ENCODE measurements around the gene NEK11. TPM values are rescaled to one million over a fixed set of nuclear protein-coding genes. Genes with fewer than 3 reads are reported as not detected.

NEK11 gene
- total RNA-seq, 2 experiments from 2014 or later = 1.0 to 1.3 TPM

DNA sequence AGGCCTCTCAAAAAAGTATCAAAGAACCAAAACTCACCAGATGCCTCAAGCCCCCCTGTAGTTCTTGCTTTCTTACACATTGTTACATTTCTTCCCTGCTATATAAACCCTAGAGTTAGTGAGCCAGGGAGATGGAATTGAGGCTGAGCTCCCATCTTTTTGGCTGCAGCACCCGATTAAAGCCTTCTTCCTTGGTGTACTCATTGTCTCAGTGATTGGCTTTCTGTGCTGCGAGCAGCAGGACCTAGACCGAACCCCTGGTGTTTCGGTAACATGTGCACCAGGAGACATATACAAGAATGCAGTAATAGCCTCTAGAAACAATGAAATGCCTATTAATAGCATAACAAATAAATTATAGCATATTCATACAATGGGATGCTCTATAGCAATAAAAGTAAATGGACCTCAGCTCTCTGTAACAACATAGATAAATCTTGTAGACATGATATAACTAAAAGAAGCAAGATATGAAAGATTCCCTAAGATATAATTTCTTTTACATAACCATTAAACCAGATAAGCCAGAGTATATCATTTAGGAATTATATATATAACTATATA lies 174.0 kb downstream of the NEK11 start:
- POLR2A ChIA-PET = no interaction called here
- Mint-ChIP-seq H3K9me3 (ENCODE audit: low read depth) (peaks cover 13% of the 10 kb centered on the region), H3K27ac (no peak overlapping the region), H3K27me3 (no peaks in the 10 kb centered on the region), H3K4me1 (no peaks in the 10 kb centered on the region), H3K4me3 (no peak overlapping the region), H3K36me3 (ENCODE audit: low read depth) (no peaks in the 10 kb centered on the region)
- ATAC-seq (no peak), DNase-seq (no peak)
- intact Hi-C loops (cut with DNase I, micrococcal nuclease) = no loop called here
- CTCF ChIA-PET = no interaction called here

- Mint-ChIP-seq H3K27ac (no peak overlapping the region), H3K27me3 (peaks cover 2% of the 10 kb centered on the region), H3K4me1 (no peaks in the 10 kb centered on the region), H3K4me3 (no peak overlapping the region), H3K36me3 (ENCODE audit: low read depth) (no peaks in the 10 kb centered on the region), H3K9me3 (ENCODE audit: low read depth) (no peaks in the 10 kb centered on the region)
- ATAC-seq = no peak
- no peak for DNase-seq
- CTCF ChIA-PET = no interaction called here
- intact Hi-C loops (cut with DNase I, micrococcal nuclease) = no loop called here
- POLR2A ChIA-PET = no interaction called here
Observed at GRCh38 chr3:131216330-131216729, 189.7 kb downstream of the NEK11 start.

DNA sequence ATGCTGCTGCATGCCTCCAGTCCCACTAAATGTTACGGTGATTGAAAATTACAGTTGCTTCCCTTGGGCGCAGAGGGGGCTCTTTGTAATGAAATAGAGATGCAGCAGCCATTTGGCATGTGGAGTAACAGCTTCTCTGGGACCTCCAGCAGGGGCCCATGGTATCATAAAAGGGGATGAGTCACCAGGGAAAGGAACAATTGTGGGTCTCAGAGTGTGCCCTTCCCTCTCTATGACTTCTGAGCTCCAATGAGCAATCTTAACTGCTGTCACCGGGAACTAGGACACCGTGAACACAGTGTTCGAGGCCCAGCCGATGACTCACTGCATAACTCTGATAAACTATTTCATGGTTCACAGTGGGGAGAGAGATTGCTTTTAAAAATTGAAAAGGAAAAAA lies 190.1 kb downstream of the NEK11 start:
- no peaks in the 10 kb centered on the region for H3K9me3 Mint-ChIP-seq (ENCODE audit: low read depth)
- DNase-seq = peak; percentile 7
- CTCF ChIA-PET = interaction anchor here (1.3 kb wide), 1 partner anchor 10 kb away, joined by 3 read pairs; no protein-coding TSS in a partner anchor
- H3K27ac Mint-ChIP-seq = no peak overlapping the region
- no peaks in the 10 kb centered on the region for H3K4me1 Mint-ChIP-seq
- no peak overlapping the region for H3K4me3 Mint-ChIP-seq
- peak; percentile 44 for ATAC-seq
- no peaks in the 10 kb centered on the region for H3K27me3 Mint-ChIP-seq
- no peaks in the 10 kb centered on the region for H3K36me3 Mint-ChIP-seq (ENCODE audit: low read depth)
- intact Hi-C loops (cut with DNase I, micrococcal nuclease) = no loop called here
- POLR2A ChIA-PET = no interaction called here

- H3K27ac Mint-ChIP-seq = no peak overlapping the region
- H3K4me1 Mint-ChIP-seq = no peaks in the 10 kb centered on the region
- DNase-seq = no peak
- intact Hi-C loops (cut with DNase I, micrococcal nuclease) = no loop called here
- no peaks in the 10 kb centered on the region for H3K36me3 Mint-ChIP-seq (ENCODE audit: low read depth)
- ChIA-PET CTCF (interaction anchor here (1.3 kb wide), 1 partner anchor 10 kb away, joined by 3 read pairs; no protein-coding TSS in a partner anchor), POLR2A (no interaction called here)
- no peak for ATAC-seq
- no peaks in the 10 kb centered on the region for H3K9me3 Mint-ChIP-seq (ENCODE audit: low read depth)
- H3K4me3 Mint-ChIP-seq = no peak overlapping the region
- no peaks in the 10 kb centered on the region for H3K27me3 Mint-ChIP-seq
Observed at GRCh38 chr3:131217296-131217741, 190.6 kb downstream of the NEK11 start.

GRCh38 chr3:131218196-131218595 lies 191.5 kb downstream of the NEK11 start:
- CTCF ChIA-PET = interaction anchor here (1.3 kb wide), 1 partner anchor 9 kb away, joined by 3 read pairs; no protein-coding TSS in a partner anchor
- POLR2A ChIA-PET = no interaction called here
- H3K27ac Mint-ChIP-seq = no peak overlapping the region
- no peak for ATAC-seq
- no peaks in the 10 kb centered on the region for H3K4me1 Mint-ChIP-seq
- H3K4me3 Mint-ChIP-seq = no peak overlapping the region
- H3K36me3 Mint-ChIP-seq (ENCODE audit: low read depth) = no peaks in the 10 kb centered on the region
- no peaks in the 10 kb centered on the region for H3K9me3 Mint-ChIP-seq (ENCODE audit: low read depth)
- no peaks in the 10 kb centered on the region for H3K27me3 Mint-ChIP-seq
- intact Hi-C loops (cut with DNase I, micrococcal nuclease) = no loop called here
- no peak for DNase-seq

- ChIA-PET POLR2A (no interaction called here), CTCF (interaction anchor here (1.1 kb wide), 1 partner anchor 10 kb away, joined by 3 read pairs; no protein-coding TSS in a partner anchor)
- H3K4me3 Mint-ChIP-seq = no peak overlapping the region
- intact Hi-C loops (cut with DNase I, micrococcal nuclease) = no loop called here
- no peaks in the 10 kb centered on the region for H3K36me3 Mint-ChIP-seq (ENCODE audit: low read depth)
- DNase-seq (no peak), ATAC-seq (no peak)
- H3K9me3 Mint-ChIP-seq (ENCODE audit: low read depth) = no peaks in the 10 kb centered on the region
- H3K27me3 Mint-ChIP-seq = no peaks in the 10 kb centered on the region
- H3K27ac Mint-ChIP-seq = no peak overlapping the region
- H3K4me1 Mint-ChIP-seq = no peaks in the 10 kb centered on the region
Observed at GRCh38 chr3:131221731-131222130, 195.1 kb downstream of the NEK11 start.

DNA sequence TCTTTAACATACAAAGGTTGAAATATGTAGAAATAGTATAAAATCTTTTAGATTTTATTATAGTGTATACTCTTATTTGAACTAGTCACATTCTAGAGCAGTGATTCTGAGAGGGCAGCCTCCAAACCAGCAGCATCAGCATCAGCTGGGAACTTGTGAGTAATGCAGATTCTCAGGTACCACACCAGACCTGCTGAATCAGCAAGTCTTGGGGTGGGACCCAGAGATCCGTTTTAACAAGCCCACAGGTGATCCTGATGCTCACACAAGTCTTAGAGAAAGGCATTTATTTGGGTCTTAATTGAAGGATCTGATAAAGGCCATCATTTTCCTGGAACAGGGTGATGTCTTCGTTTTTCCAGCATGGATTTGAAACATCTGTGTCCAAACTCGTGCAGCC lies 195.9 kb downstream of the NEK11 start:
- H3K27ac Mint-ChIP-seq = no peak overlapping the region
- H3K4me3 Mint-ChIP-seq = no peak overlapping the region
- ChIA-PET CTCF (no interaction called here), POLR2A (no interaction called here)
- ATAC-seq = no peak
- H3K27me3 Mint-ChIP-seq = no peaks in the 10 kb centered on the region
- no peaks in the 10 kb centered on the region for H3K9me3 Mint-ChIP-seq (ENCODE audit: low read depth)
- no peaks in the 10 kb centered on the region for H3K4me1 Mint-ChIP-seq
- DNase-seq = no peak
- intact Hi-C loops (cut with DNase I, micrococcal nuclease) = no loop called here
- no peaks in the 10 kb centered on the region for H3K36me3 Mint-ChIP-seq (ENCODE audit: low read depth)

- intact Hi-C loops (cut with DNase I, micrococcal nuclease) = no loop called here
- Mint-ChIP-seq H3K36me3 (ENCODE audit: low read depth) (no peaks in the 10 kb centered on the region), H3K4me3 (no peak overlapping the region), H3K4me1 (no peaks in the 10 kb centered on the region), H3K27me3 (no peaks in the 10 kb centered on the region), H3K27ac (no peak overlapping the region), H3K9me3 (ENCODE audit: low read depth) (no peaks in the 10 kb centered on the region)
- DNase-seq (no peak), ATAC-seq (no peak)
- POLR2A ChIA-PET = no interaction called here
- CTCF ChIA-PET = no interaction called here
Observed at GRCh38 chr3:131223373-131224289, 197.0 kb downstream of the NEK11 start.

DNA sequence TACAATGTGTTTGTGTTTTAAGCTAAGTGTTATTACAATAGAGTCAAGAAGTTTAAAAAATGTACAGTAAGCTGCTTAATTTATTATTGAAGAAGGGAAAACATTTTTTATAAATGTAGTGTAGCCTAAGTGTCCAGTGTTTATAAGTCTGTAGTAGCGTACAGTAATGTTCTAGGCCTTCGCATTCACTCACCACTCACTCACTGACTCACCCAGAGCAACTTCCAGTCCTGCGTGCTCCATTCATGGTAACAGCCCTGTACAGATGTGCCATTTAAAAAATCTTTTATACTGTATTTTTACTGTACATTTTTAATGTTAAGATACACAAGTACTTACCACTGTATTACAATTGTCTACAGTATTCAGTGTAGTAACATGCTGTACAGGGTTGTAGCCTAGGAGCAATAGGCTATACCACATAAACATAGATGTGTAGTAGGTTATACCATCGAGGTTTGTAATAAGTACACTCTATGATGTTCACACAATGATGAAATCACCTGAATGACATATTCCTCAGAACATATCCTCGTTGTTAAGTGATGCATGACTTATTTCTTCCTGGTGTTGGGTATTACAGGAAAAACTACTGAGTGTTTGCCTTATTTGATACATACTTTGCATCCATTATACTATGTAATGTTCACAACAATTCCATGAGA lies 198.3 kb downstream of the NEK11 start:
- H3K27ac Mint-ChIP-seq = no peak overlapping the region
- DNase-seq (no peak), ATAC-seq (no peak)
- no peak overlapping the region for H3K4me3 Mint-ChIP-seq
- intact Hi-C loops (cut with DNase I, micrococcal nuclease) = no loop called here
- H3K36me3 Mint-ChIP-seq (ENCODE audit: low read depth) = no peaks in the 10 kb centered on the region
- no peaks in the 10 kb centered on the region for H3K9me3 Mint-ChIP-seq (ENCODE audit: low read depth)
- CTCF ChIA-PET = interaction anchor here (0.6 kb wide), 1 partner anchor 1519 kb away, joined by 3 read pairs; no protein-coding TSS in a partner anchor
- POLR2A ChIA-PET = no interaction called here
- H3K27me3 Mint-ChIP-seq = no peaks in the 10 kb centered on the region
- H3K4me1 Mint-ChIP-seq = no peaks in the 10 kb centered on the region

- DNase-seq = no peak
- no peaks in the 10 kb centered on the region for H3K4me1 Mint-ChIP-seq
- no peak overlapping the region for H3K4me3 Mint-ChIP-seq
- CTCF ChIA-PET = no interaction called here
- no peaks in the 10 kb centered on the region for H3K36me3 Mint-ChIP-seq (ENCODE audit: low read depth)
- POLR2A ChIA-PET = no interaction called here
- no peak for ATAC-seq
- H3K9me3 Mint-ChIP-seq (ENCODE audit: low read depth) = no peaks in the 10 kb centered on the region
- no peaks in the 10 kb centered on the region for H3K27me3 Mint-ChIP-seq
- intact Hi-C loops (cut with DNase I, micrococcal nuclease) = no loop called here
- H3K27ac Mint-ChIP-seq = no peak overlapping the region
Observed at GRCh38 chr3:131228522-131228921, 201.8 kb downstream of the NEK11 start.

- ChIA-PET POLR2A (no interaction called here), CTCF (no interaction called here)
- Mint-ChIP-seq H3K36me3 (ENCODE audit: low read depth) (no peaks in the 10 kb centered on the region), H3K27me3 (no peaks in the 10 kb centered on the region), H3K9me3 (ENCODE audit: low read depth) (no peaks in the 10 kb centered on the region), H3K4me3 (no peak overlapping the region), H3K4me1 (no peaks in the 10 kb centered on the region), H3K27ac (no peak overlapping the region)
- ATAC-seq = no peak
- no peak for DNase-seq
- intact Hi-C loops (cut with DNase I, micrococcal nuclease) = no loop called here
Observed at GRCh38 chr3:131231710-131232389, 205.2 kb downstream of the NEK11 start.

Data from activated CD4-positive, alpha-beta T cell treated with anti-CD3 and anti-CD28 coated beads for 36 hours (primary cell).